ENCODE measurements around the gene CA6. TPM values are rescaled to one million over a fixed set of nuclear protein-coding genes. Genes with fewer than 3 reads are reported as not detected.
"Not testable (repeated sequence)": the region's sequence is repeated elsewhere in the genome, so short reads cannot be mapped to it uniquely, and the experiment has no call there.

Gene CA6
- total RNA-seq, 1 donor from 2014 or later, result not detected

GRCh38 chr1:8910914-8911313, 34.8 kb upstream of the CA6 start:
- no peak overlapping the region for H3K4me3 ChIP-seq
- intact Hi-C loops (cut with micrococcal nuclease), result loop anchor here (10.0 kb wide), 1 partner anchor 184 kb away; no protein-coding TSS in a partner anchor
- DNase-seq, result no peak

DNA sequence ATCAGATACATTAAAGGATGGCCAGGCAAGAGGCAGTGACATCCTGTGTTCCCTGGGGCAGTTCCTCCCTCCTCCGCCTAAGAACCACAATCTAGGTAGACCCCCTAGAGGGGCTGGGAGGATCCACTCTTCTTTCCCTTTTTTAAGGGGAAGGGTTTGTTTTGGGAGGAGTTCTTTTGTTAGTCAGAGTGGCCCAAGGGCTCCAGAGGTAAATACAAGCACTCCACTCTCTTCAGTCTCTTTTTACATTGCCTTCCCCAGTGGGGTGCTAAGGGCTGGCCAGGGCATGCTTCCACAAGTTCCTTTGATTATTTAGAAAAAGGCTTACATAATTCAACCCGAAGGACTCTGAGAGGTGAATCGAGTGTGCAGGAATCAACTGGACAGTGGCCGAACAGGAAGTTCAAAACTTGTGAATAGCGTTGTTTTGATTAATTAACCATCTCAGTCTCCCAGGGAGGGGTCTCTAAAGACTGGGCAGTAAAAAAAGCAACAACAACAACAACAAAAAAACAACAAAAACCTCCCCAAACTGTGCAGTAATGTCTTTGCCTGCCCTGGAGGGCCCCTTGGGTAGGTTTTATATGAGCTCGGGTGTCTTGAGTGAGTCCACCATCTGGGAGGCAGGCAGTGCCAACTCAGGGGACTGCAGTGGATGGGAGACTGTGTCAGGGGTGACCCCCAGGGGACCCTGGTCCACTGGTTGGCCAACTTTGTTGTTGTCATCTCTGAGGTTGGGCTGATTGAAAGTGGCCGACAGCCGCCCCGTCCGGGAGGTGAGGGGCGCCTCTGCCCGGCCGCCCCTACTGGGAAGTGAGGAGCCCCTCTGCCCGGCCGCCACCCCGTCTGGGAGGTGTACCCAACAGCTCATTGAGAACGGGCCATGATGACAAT, 34.0 kb upstream of the CA6 start:
- Histone ChIP-seq H3K27me3 (ENCODE audit: low read depth) (no peaks in the 10 kb centered on the region), H3K4me3 (no peak overlapping the region), H3K27ac (replicated peaks) (no peak overlapping the region), H3K9me3 (replicated peaks) (no peaks in the 10 kb centered on the region), H3K36me3 (no peaks in the 10 kb centered on the region), H3K4me1 (no peaks in the 10 kb centered on the region)
- intact Hi-C loops (cut with micrococcal nuclease), result loop anchor here (10.0 kb wide), 1 partner anchor 183 kb away; no protein-coding TSS in a partner anchor
- no peak for DNase-seq
- TF ChIP-seq, protein P1, sequence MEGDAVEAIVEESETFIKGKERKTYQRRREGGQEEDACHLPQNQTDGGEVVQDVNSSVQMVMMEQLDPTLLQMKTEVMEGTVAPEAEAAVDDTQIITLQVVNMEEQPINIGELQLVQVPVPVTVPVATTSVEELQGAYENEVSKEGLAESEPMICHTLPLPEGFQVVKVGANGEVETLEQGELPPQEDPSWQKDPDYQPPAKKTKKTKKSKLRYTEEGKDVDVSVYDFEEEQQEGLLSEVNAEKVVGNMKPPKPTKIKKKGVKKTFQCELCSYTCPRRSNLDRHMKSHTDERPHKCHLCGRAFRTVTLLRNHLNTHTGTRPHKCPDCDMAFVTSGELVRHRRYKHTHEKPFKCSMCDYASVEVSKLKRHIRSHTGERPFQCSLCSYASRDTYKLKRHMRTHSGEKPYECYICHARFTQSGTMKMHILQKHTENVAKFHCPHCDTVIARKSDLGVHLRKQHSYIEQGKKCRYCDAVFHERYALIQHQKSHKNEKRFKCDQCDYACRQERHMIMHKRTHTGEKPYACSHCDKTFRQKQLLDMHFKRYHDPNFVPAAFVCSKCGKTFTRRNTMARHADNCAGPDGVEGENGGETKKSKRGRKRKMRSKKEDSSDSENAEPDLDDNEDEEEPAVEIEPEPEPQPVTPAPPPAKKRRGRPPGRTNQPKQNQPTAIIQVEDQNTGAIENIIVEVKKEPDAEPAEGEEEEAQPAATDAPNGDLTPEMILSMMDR (IDR thresholded peaks at IDR 0.05; ENCODE audit: borderline replicate concordance), result no peak

More at GRCh38 chr1:8910914-8911313, 34.8 kb upstream of the CA6 start:
- H3K4me1 ChIP-seq, result no peaks in the 10 kb centered on the region
- H3K27ac ChIP-seq (replicated peaks), result no peak overlapping the region
- H3K36me3 ChIP-seq, result no peaks in the 10 kb centered on the region
- TF ChIP-seq, protein P1 (IDR thresholded peaks at IDR 0.05; ENCODE audit: borderline replicate concordance), result no peak
- no peaks in the 10 kb centered on the region for H3K27me3 ChIP-seq (ENCODE audit: low read depth)
- no peaks in the 10 kb centered on the region for H3K9me3 ChIP-seq (replicated peaks)

DNA sequence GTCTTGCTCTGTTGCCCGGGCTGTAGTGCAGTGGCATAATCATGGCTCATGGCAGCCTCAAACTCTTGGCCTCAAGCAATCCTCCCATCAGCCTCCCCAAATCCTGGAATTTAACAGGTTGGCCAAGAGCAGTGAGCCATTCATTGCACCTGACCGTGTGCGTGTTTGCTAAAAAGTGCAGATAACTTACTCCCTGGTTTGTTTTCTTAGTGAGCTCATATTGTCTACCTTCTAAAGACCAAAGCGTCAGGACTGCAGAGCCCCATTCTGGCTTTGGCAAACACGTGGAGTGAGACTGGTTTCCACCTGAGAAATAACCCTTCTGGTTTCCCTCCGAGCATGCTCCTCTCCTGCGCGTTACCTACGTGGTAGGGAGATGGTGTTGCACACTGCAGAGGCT, 32.2 kb upstream of the CA6 start:
- H3K36me3 ChIP-seq, result no peaks in the 10 kb centered on the region
- no peaks in the 10 kb centered on the region for H3K9me3 ChIP-seq (replicated peaks)
- intact Hi-C loops (cut with micrococcal nuclease), result loop anchor here (10.0 kb wide), 1 partner anchor 181 kb away; no protein-coding TSS in a partner anchor
- H3K27ac ChIP-seq (replicated peaks), result no peak overlapping the region
- no peak for DNase-seq
- H3K4me3 ChIP-seq, result no peak overlapping the region
- TF ChIP-seq, protein P1 (IDR thresholded peaks at IDR 0.05; ENCODE audit: borderline replicate concordance), result no peak
- H3K4me1 ChIP-seq, result no peaks in the 10 kb centered on the region
- H3K27me3 ChIP-seq (ENCODE audit: low read depth), result no peaks in the 10 kb centered on the region

DNA sequence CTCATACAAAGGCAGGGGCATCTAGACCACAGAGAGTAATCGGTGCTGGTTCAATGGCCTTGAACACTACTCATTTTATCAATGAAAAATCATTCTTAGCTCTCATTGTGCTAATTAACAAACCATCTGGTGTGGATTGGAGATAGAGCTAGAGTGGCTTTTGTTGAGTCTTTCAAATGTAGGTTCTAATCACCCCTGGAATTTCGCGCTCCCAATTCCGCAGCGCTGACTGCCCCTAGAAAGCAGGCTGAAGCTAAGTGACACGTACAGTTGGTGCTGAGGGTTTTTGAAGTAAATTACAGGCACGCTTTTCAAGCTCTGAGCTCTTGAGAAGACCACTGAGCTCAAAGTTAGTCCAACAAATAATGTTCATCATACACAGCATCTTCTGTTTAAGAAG, 31.2 kb upstream of the CA6 start:
- H3K4me1 ChIP-seq, result no peaks in the 10 kb centered on the region
- H3K36me3 ChIP-seq, result no peaks in the 10 kb centered on the region
- no peaks in the 10 kb centered on the region for H3K27me3 ChIP-seq (ENCODE audit: low read depth)
- H3K4me3 ChIP-seq, result no peak overlapping the region
- no peaks in the 10 kb centered on the region for H3K9me3 ChIP-seq (replicated peaks)
- TF ChIP-seq, protein P1 (IDR thresholded peaks at IDR 0.05; ENCODE audit: borderline replicate concordance), result no peak
- no peak for DNase-seq
- no peak overlapping the region for H3K27ac ChIP-seq (replicated peaks)
- intact Hi-C loops (cut with micrococcal nuclease), result loop anchor here (10.0 kb wide), 1 partner anchor 180 kb away; no protein-coding TSS in a partner anchor

GRCh38 chr1:8915446-8915845, 30.2 kb upstream of the CA6 start:
- no peaks in the 10 kb centered on the region for H3K9me3 ChIP-seq (replicated peaks)
- no peak overlapping the region for H3K27ac ChIP-seq (replicated peaks)
- TF ChIP-seq, protein P1 (IDR thresholded peaks at IDR 0.05; ENCODE audit: borderline replicate concordance), result no peak
- no peak overlapping the region for H3K4me3 ChIP-seq
- no peaks in the 10 kb centered on the region for H3K4me1 ChIP-seq
- intact Hi-C loops (cut with micrococcal nuclease), result loop anchor here (10.0 kb wide), 1 partner anchor 179 kb away; no protein-coding TSS in a partner anchor
- no peak for DNase-seq
- H3K27me3 ChIP-seq (ENCODE audit: low read depth), result no peaks in the 10 kb centered on the region
- H3K36me3 ChIP-seq, result no peaks in the 10 kb centered on the region

DNA sequence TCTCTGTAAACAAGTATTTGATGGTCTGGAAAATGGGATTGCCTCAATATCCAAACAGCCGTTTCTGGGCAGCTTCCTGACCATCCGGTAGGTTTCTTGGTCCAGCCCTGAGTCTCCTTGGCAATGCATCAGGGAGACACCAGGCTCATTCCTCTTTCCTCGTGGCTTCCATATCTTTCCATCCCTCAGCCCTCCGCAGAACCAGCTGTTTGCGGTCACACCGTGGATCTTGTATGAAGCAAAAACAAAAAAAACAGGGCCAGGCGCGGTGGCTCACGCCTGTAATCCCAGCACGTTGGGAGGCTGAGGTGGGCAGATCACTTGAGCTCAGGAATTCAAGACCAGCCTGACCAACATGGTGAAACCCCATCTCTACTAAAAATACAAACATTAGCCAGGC, 28.1 kb upstream of the CA6 start:
- H3K36me3 ChIP-seq; H3K27ac ChIP-seq (replicated peaks); H3K4me1 ChIP-seq; H3K4me3 ChIP-seq; DNase-seq; H3K27me3 ChIP-seq (ENCODE audit: low read depth); H3K9me3 ChIP-seq (replicated peaks): not testable (repeated sequence)
- intact Hi-C loops (cut with micrococcal nuclease), result loop anchor here (10.0 kb wide), 1 partner anchor 177 kb away; no protein-coding TSS in a partner anchor

Measured in left ventricle myocardium inferior (tissue), 1 donor.